H1 (cell line): ENCODE measurements around the gene HFE. TPM values are rescaled to one million over a fixed set of nuclear protein-coding genes. Genes with fewer than 3 reads are reported as not detected.
"Not testable (repeated sequence)": the region's sequence is repeated elsewhere in the genome, so short reads cannot be mapped to it uniquely, and the experiment has no call there.

Experiments used
- CTCF ChIA-PET: fragments of 300-600 bp; sonication (Branson Sonifier 250); formaldehyde crosslinking; loops from one replicate; lab custom pipeline; 2021; ENCODE audit not compliant: partially characterized antibody; lab: Charles Lee
- POLR2A ChIA-PET: fragments of 300-600 bp; sonication (Branson Sonifier 250); formaldehyde crosslinking; loops from one replicate; lab custom pipeline; 2021; ENCODE audit warnings: inconsistent platforms; ENCODE audit not compliant: partially characterized antibody; lab: Charles Lee
- DNase-seq, 2 experiments: peaks; one replicate each; pipeline versions ENCODE4 v3.0.0 to v3.0.0-alpha.2; 2010 to 2022; ENCODE audit warnings: low spot score in 2 of 2, low read depth in 1 of 2, mixed read lengths in 1 of 2
- FAIRE-seq: peaks from 2 replicates; lab custom pipeline; 2011; peaks lifted over from hg19 to GRCh38; lab: Jason Lieb, UNC
- H2AFZ ChIP-seq: 2 replicates; pipeline ENCODE4 v1.8.1; 2012; ENCODE audit warnings: low read length, inconsistent platforms
- H2AK5ac ChIP-seq: 2 replicates; pipeline ENCODE4 v1.6.1; 2013; ENCODE audit warnings: low read depth, low read length
- H2BK120ac ChIP-seq: replicated peaks from 2 replicates; pipeline ENCODE3; 2013; ENCODE audit warnings: low read depth, low read length, inconsistent platforms
- H2BK12ac ChIP-seq: 2 replicates; pipeline ENCODE4 v1.6.1; 2013; ENCODE audit warnings: low read depth, low read length
- H2BK15ac ChIP-seq: 2 replicates; pipeline ENCODE4 v1.6.1; 2013; ENCODE audit warnings: low read length
- H2BK20ac ChIP-seq: 2 replicates; pipeline ENCODE4 v1.6.1; 2013; ENCODE audit warnings: low read length
- H2BK5ac ChIP-seq: 2 replicates; pipeline ENCODE4 v1.6.1; 2013; ENCODE audit warnings: low read depth, low read length
- H3K14ac ChIP-seq: 2 replicates; pipeline ENCODE4 v1.6.1; 2013; ENCODE audit warnings: inconsistent platforms; ENCODE audit not compliant: insufficient read length
- H3K18ac ChIP-seq: 2 replicates; pipeline ENCODE4 v1.6.1; 2013; ENCODE audit warnings: low read length; ENCODE audit errors: extremely low read depth
- H3K23ac ChIP-seq: 2 replicates; pipeline ENCODE4 v1.6.1; 2013; ENCODE audit warnings: inconsistent platforms; ENCODE audit not compliant: insufficient read length
- H3K23me2 ChIP-seq: 2 replicates; pipeline ENCODE4 v1.6.1; 2013; ENCODE audit warnings: low read depth, low read length
- H3K27ac ChIP-seq: 2 replicates; pipeline ENCODE4 v1.6.1; 2011; ENCODE audit warnings: low read depth, low read length, inconsistent platforms
- H3K27me3 ChIP-seq, 4 experiments: replicated peaks in 1 of 4; 1 replicate in 1 of 4; 2 replicates in 3 of 4; pipeline versions ENCODE4 v1.6.1 to v1.8.1; 2011 to 2013; ENCODE audit warnings: low read length in 3 of 4, mild to moderate bottlenecking in 3 of 4, inconsistent platforms in 2 of 4, mixed read lengths in 2 of 4, moderate library complexity in 1 of 4; ENCODE audit not compliant: control insufficient read depth in 3 of 4, insufficient read depth in 3 of 4; ENCODE audit errors: extremely low read depth in 1 of 4
- H3K36me3 ChIP-seq, 4 experiments: 2 replicates each; pipeline versions ENCODE4 v1.6.1 to v1.8.1; 2011 to 2013; ENCODE audit warnings: mild to moderate bottlenecking in 4 of 4, low read length in 3 of 4, moderate library complexity in 2 of 4, control low read depth in 1 of 4, inconsistent platforms in 1 of 4; ENCODE audit not compliant: insufficient read depth in 4 of 4, control insufficient read depth in 2 of 4
- H3K4ac ChIP-seq: replicated peaks from 2 replicates; pipeline ENCODE3; 2013; ENCODE audit warnings: low read length, low read depth, mixed read lengths, inconsistent platforms; ENCODE audit not compliant: insufficient read length
- H3K4me1 ChIP-seq, 4 experiments: replicated peaks in 1 of 4; 1 replicate in 1 of 4; 2 replicates in 3 of 4; pipeline versions ENCODE4 v1.6.1 to v1.8.1; 2011 to 2013; ENCODE audit warnings: low read length in 3 of 4, inconsistent platforms in 2 of 4, mixed read lengths in 1 of 4; ENCODE audit not compliant: insufficient read depth in 4 of 4, control insufficient read depth in 3 of 4
- H3K4me2 ChIP-seq, 2 experiments: 2 replicates each; pipeline versions ENCODE4 v1.6.1 to v1.8.1; 2011 to 2013; ENCODE audit warnings: low read depth in 2 of 2, low read length in 2 of 2, control low read depth in 1 of 2, inconsistent platforms in 1 of 2, mild to moderate bottlenecking in 1 of 2; ENCODE audit not compliant: insufficient read depth in 1 of 2
- H3K4me3 ChIP-seq, 4 experiments: fragments of 200-600, 300-600 bp in 1 of 4; sonication (generic), shearing (Covaris generic), sonication (Bioruptor Twin) in 1 of 4; 2 replicates each; pipeline versions ENCODE4 v1.5.1 to v1.8.1; 2011 to 2016; ENCODE audit warnings: low read length in 4 of 4, low read depth in 3 of 4, control low read depth in 2 of 4, inconsistent platforms in 2 of 4, mild to moderate bottlenecking in 2 of 4, mixed read lengths in 1 of 4, moderate library complexity in 1 of 4; ENCODE audit not compliant: insufficient read depth in 2 of 4; ENCODE audit errors: extremely low read depth in 1 of 4
- H3K56ac ChIP-seq: replicated peaks from 2 replicates; pipeline ENCODE3; 2013; ENCODE audit warnings: low read depth, mild to moderate bottlenecking, mixed read lengths, low read length, inconsistent platforms; ENCODE audit not compliant: insufficient read length
- H3K79me1 ChIP-seq: 2 replicates; pipeline ENCODE4 v1.6.1; 2013; ENCODE audit warnings: low read depth, low read length, control low read depth
- H3K79me2 ChIP-seq, 2 experiments: 2 replicates each; pipeline versions ENCODE4 v1.6.1 to v1.8.1; 2012 to 2013; ENCODE audit warnings: low read length in 2 of 2, mild to moderate bottlenecking in 2 of 2, inconsistent platforms in 1 of 2; ENCODE audit not compliant: insufficient read depth in 2 of 2, control insufficient read depth in 1 of 2
- H3K9ac ChIP-seq, 4 experiments: replicated peaks in 1 of 4; 1 replicate in 1 of 4; 2 replicates in 3 of 4; pipeline versions ENCODE4 v1.6.1 to v1.8.1; 2011 to 2013; ENCODE audit warnings: low read depth in 3 of 4, low read length in 3 of 4, control low read depth in 2 of 4, mild to moderate bottlenecking in 2 of 4, moderate library complexity in 2 of 4, inconsistent platforms in 1 of 4; ENCODE audit errors: extremely low read depth in 1 of 4
- H3K9me3 ChIP-seq, 2 experiments: 2 replicates each; pipeline versions ENCODE4 v1.6.1 to v1.8.1; 2012 to 2013; ENCODE audit warnings: mild to moderate bottlenecking in 2 of 2, moderate library complexity in 2 of 2, control low read depth in 1 of 2, inconsistent platforms in 1 of 2, low read depth in 1 of 2, low read length in 1 of 2, mixed read lengths in 1 of 2; ENCODE audit not compliant: insufficient read depth in 2 of 2
- H4K20me1 ChIP-seq, 2 experiments: replicated peaks in 1 of 2; 2 replicates each; pipeline versions ENCODE3 to v1.8.1; 2011 to 2013; ENCODE audit warnings: inconsistent platforms in 2 of 2, low read length in 2 of 2, mild to moderate bottlenecking in 1 of 2; ENCODE audit not compliant: insufficient read depth in 2 of 2, control insufficient read depth in 1 of 2
- H4K5ac ChIP-seq: 2 replicates; pipeline ENCODE4 v1.6.1; 2013; ENCODE audit warnings: low read length, low read depth, mixed read lengths, inconsistent platforms; ENCODE audit not compliant: insufficient read length
- H4K8ac ChIP-seq: 2 replicates; pipeline ENCODE4 v1.8.0; 2013; ENCODE audit warnings: mild to moderate bottlenecking, moderate library complexity, low read length, inconsistent platforms; ENCODE audit not compliant: insufficient read depth; ENCODE audit errors: extremely low read depth
- H4K91ac ChIP-seq: replicated peaks from 2 replicates; pipeline ENCODE3; 2013; ENCODE audit warnings: low read length, mixed read lengths, inconsistent platforms; ENCODE audit not compliant: insufficient read length
- WGBS, 2 experiments: shearing (Covaris generic) in 1 of 2; methylation state at CpG; one replicate each; pipeline versions ENCODE4 v1.1.6 to v1.1.7; 2013 to 2015; ENCODE audit warnings: low lambda C conversion rate in 2 of 2, mixed read lengths in 2 of 2, inconsistent platforms in 1 of 2, low coverage in 1 of 2, missing lambda C conversion rate in 1 of 2; ENCODE audit not compliant: insufficient replicate concordance in 2 of 2, insufficient coverage in 1 of 2, insufficient read length in 1 of 2; ENCODE audit errors: extremely low coverage in 1 of 2, missing lambda C conversion rate in 1 of 2; 5-methylcytosine and 5-hydroxymethylcytosine counted together
- polyA plus RNA-seq, 7 experiments: library from polyadenylated mRNA; depleted of rRNA in 3 of 7; stranded (reverse) in 5 of 7; unstranded in 2 of 7; fragments of >200 nt in 5 of 7; fragments of 200-250 nt in 2 of 7; gene quantifications; 1 replicate in 5 of 7; 2 replicates in 1 of 7; 4 replicates in 1 of 7; pipeline versions ENCODE4 v1.2.1 to v1.2.3, GENCODE V29; 2011 to 2013; ENCODE audit warnings: missing spikeins in 2 of 7, mixed read lengths in 2 of 7
- total RNA-seq: library from RNA; stranded (reverse); fragmentation: NEBNext Ultra II Directional; extraction: Animal tissue kit (Norgen Biotek cat#: 25700); gene quantifications from 2 replicates; pipeline ENCODE4 v1.2.1, GENCODE V29; 2021

HFE gene
- total and polyA plus RNA-seq, 2 of the 8 experiments (the other 6 are each of a cell fraction or from before 2014, with no cell fraction given) = 1.6 to 2.0 TPM

- not testable (repeated sequence) for H3K36me3 ChIP-seq, H3K4ac ChIP-seq, H4K91ac ChIP-seq, H2AK5ac ChIP-seq, H2BK20ac ChIP-seq, H3K56ac ChIP-seq, H3K9me3 ChIP-seq, H3K23me2 ChIP-seq, H3K4me2 ChIP-seq, H4K5ac ChIP-seq, H2AFZ ChIP-seq, FAIRE-seq, H2BK120ac ChIP-seq, H2BK12ac ChIP-seq, H4K8ac ChIP-seq, DNase-seq, H2BK15ac ChIP-seq, H3K23ac ChIP-seq, H3K27me3 ChIP-seq, H3K27ac ChIP-seq, H3K14ac ChIP-seq, H3K4me1 ChIP-seq, H3K4me3 ChIP-seq, H3K9ac ChIP-seq, H3K79me1 ChIP-seq, H4K20me1 ChIP-seq, H2BK5ac ChIP-seq
- POLR2A ChIA-PET = interaction anchor here (0.6 to 3.2 kb wide), 13 partner anchors 14 to 1688 kb away, joined by 3 to 63 read pairs (median 4); a partner anchor contains a TSS
- CTCF ChIA-PET = interaction anchor here (1.4 to 1.7 kb wide), 2 partner anchors 21 to 92 kb away, joined by 4 to 6 read pairs; a partner anchor contains a TSS
- Histone ChIP-seq H3K79me2 (peaks cover 0 to 11% of the 10 kb centered on the region in 2 experiments; a peak in 3 of 4 replicates), H3K18ac (0 out of 2 replicates have a peak overlapping the region, but pooled peaks have one; percentile 27)
- WGBS, 2 experiments = 94% methylated on average over 8 of the region's 8 CpGs; no CpG with 5 or more reads in 1 of the 2 experiments
These were observed 32.9 kb downstream of the HFE start for GRCh38 chr6:26120115-26120514.
